ENCODE measurements around the gene TGFBR3L.

GRCh38 chr19:7930765-7931164 lies 16.1 kb downstream of the TGFBR3L start:
- TF ChIP-seq, protein P1, sequence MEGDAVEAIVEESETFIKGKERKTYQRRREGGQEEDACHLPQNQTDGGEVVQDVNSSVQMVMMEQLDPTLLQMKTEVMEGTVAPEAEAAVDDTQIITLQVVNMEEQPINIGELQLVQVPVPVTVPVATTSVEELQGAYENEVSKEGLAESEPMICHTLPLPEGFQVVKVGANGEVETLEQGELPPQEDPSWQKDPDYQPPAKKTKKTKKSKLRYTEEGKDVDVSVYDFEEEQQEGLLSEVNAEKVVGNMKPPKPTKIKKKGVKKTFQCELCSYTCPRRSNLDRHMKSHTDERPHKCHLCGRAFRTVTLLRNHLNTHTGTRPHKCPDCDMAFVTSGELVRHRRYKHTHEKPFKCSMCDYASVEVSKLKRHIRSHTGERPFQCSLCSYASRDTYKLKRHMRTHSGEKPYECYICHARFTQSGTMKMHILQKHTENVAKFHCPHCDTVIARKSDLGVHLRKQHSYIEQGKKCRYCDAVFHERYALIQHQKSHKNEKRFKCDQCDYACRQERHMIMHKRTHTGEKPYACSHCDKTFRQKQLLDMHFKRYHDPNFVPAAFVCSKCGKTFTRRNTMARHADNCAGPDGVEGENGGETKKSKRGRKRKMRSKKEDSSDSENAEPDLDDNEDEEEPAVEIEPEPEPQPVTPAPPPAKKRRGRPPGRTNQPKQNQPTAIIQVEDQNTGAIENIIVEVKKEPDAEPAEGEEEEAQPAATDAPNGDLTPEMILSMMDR (IDR thresholded peaks at IDR 0.05; ENCODE audit: extremely low read depth in 1 of 2, insufficient read depth in 1 of 2, low read depth in 1 of 2, low read length in 2 of 2), result no peak
- no peak for TF ChIP-seq FOS (IDR thresholded peaks at IDR 0.05; ENCODE audit: borderline replicate concordance, insufficient read depth, low read length)
